ENCODE results near the gene CANT1.
"Not testable (repeated sequence)": the region's sequence is repeated elsewhere in the genome, so short reads cannot be mapped to it uniquely, and the experiment has no call there.

CANT1 gene

GRCh38 chr17:79027274-79027924, 17.8 kb upstream of the CANT1 start:
- DNase-seq (ENCODE audit: low read depth): no peak

- DNase-seq (ENCODE audit: low read depth): peak; percentile 81
These were observed 17.1 kb upstream of the CANT1 start for GRCh38 chr17:79026376-79027273.

- DNase-seq (ENCODE audit: low read depth): no peak
These were observed 15.6 kb upstream of the CANT1 start for GRCh38 chr17:79024901-79025737.

- DNase-seq (ENCODE audit: low read depth): no peak
These were observed 14.6 kb upstream of the CANT1 start, which contains the start of gene C1QTNF1 for GRCh38 chr17:79023886-79024771. C1QTNF1 (plus strand) TSS chr17:79024169; CDS start chr17:79043969, 19,800 bp downstream.

GRCh38 chr17:79023180-79023705, 13.7 kb upstream of the CANT1 start:
- no peak for DNase-seq (ENCODE audit: low read depth)

- DNase-seq (ENCODE audit: low read depth): no peak
These were observed 13.0 kb upstream of the CANT1 start for GRCh38 chr17:79022507-79022991.

GRCh38 chr17:79021929-79022328, 12.4 kb upstream of the CANT1 start:
- DNase-seq (ENCODE audit: low read depth): not testable (repeated sequence)

- no peak for DNase-seq (ENCODE audit: low read depth)
These were observed 11.2 kb upstream of the CANT1 start for GRCh38 chr17:79020631-79021301.

- DNase-seq (ENCODE audit: low read depth): peak; percentile 41
These were observed 10.3 kb upstream of the CANT1 start for GRCh38 chr17:79019632-79020584.

GRCh38 chr17:79019261-79019631, 9.7 kb upstream of the CANT1 start:
- DNase-seq (ENCODE audit: low read depth): no peak

GRCh38 chr17:79018370-79018695, 8.8 kb upstream of the CANT1 start:
- no peak for DNase-seq (ENCODE audit: low read depth)

- DNase-seq (ENCODE audit: low read depth): no peak
These were observed 8.2 kb upstream of the CANT1 start for GRCh38 chr17:79017546-79018369.

- no peak for DNase-seq (ENCODE audit: low read depth)
These were observed 4.7 kb upstream of the CANT1 start for GRCh38 chr17:79014158-79014758.

- no peak for DNase-seq (ENCODE audit: low read depth)
These were observed 3.1 kb upstream of the CANT1 start for GRCh38 chr17:79012563-79013134.

- DNase-seq (ENCODE audit: low read depth): peak; percentile 65
These were observed 2.0 kb upstream of the CANT1 start for GRCh38 chr17:79011451-79012147.

- DNase-seq (ENCODE audit: low read depth): no peak
These were observed 711 bp upstream of the CANT1 start for GRCh38 chr17:79010304-79010646.

All from HS-5 (cell line).